Glomerular visceral epithelial cell (primary cell): ENCODE results near the gene MBOAT1.
A peak's percentile ranks its signal among the peaks of the same experiment; 100 is the strongest.

Experiments
- DNase-seq: peaks from one replicate; pipeline ENCODE4 v3.0.0-alpha.2; 2016; ENCODE audit errors: extremely low spot score

Gene MBOAT1

GRCh38 chr6:20137240-20137639 is 75.0 kb downstream of the MBOAT1 start:
- DNase-seq = no peak

DNA sequence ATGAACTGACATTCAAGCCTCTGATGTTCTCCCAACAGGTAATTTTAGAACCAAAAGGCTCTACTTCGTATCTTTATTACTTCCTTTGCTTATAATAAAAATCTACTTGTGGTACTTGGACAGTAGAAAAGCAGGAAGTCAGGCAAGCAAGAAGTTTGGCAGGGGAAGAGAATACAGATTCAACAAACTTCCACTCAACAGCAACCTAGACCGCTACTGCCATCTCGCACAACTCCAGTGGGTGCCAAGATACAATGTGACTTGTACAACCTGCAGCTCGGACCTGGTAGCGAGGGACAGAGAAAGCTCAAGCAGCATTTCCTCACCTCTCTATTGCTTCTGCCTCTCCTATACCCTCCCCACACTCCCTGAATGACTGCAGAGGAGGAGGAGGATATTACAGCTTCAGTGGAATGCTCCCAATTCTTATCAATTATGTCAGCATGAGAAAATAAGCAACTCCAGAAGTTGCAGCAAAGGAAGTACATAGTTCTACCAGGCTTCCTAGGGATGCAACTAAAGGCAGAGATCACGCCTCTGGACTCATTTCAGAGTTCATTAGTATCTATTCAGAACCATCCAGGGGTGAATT is 76.5 kb downstream of the MBOAT1 start:
- no peak for DNase-seq

- DNase-seq = no peak
Measured at GRCh38 chr6:20134613-20135012, 77.7 kb downstream of the MBOAT1 start.

- DNase-seq = no peak
Measured at GRCh38 chr6:20129290-20130088, 82.8 kb downstream of the MBOAT1 start.

- DNase-seq = no peak
Measured at GRCh38 chr6:20128018-20128417, 84.3 kb downstream of the MBOAT1 start.

DNA sequence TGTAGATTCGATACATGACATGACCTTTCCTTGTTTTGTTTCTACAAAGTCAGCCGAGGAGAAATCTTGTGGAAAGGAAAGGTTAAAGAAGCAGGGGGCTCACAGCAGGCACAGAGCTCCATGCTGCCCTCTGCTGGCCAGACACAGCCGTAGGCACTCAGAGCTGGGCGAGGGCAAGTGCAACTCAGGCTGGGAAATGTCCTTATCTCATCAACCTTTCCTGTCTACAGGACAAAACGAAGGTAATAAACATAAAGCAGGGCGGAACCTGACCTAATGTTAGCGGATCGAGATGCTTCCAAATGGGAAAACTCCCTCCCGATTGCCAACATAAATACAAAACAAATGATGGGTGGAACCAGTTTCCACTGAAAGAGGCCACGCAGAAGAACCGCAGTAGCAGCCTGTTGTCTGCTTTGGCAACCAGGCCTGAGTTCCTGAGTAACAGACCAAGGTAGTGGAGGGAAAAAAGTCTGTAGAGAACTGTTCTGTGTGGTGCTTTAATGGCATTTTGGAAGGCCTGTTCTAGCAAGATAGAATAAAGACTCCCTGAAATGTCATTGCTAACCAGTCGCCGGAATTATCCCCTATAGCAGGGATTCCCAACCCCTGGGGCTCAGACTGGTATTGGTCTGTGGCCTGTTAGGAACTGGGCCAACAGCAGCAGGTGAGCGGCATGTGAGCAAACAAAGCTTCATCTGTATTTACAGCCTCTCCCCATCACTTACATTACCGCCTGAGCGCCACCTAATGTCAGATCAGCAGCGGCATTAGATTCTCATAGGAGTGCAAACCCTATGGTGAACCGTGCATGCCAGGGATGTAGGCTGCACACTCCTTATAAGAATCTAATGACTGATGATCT is 85.2 kb downstream of the MBOAT1 start:
- peak; percentile 64 for DNase-seq

DNA sequence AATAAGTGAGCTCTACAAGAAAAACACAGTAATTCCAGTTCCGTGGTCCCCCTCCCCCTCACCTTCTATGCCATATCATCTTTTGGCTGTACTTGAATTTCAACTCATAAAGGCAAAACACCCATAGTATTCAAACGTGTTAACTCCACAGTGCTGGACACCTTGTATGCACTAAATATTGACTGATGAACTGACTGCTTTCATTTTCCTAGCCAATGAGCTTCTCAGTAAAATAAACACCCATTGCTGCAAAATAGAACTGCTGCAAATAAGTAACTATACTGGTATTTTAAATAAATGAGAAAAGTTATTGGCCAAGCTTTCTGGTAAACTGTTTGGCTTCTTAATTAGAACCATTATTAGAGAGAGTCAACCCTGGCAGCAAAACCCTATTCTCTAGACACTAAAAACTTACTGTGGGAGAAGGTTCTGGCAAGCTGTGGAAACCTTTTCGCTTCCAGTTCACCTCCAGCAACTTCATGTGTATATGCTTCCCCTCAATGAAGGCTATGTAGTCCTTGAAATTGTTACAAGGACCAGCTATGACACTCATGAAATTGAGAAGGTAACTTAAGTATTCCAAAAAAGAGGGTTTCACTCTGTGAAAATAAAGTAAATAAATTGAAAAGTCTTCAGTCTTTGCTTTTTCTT is 86.0 kb downstream of the MBOAT1 start:
- DNase-seq = no peak

- DNase-seq = no peak
Measured at GRCh38 chr6:20124545-20124944, 87.7 kb downstream of the MBOAT1 start.

GRCh38 chr6:20119485-20119884 is 92.8 kb downstream of the MBOAT1 start:
- no peak for DNase-seq

DNA sequence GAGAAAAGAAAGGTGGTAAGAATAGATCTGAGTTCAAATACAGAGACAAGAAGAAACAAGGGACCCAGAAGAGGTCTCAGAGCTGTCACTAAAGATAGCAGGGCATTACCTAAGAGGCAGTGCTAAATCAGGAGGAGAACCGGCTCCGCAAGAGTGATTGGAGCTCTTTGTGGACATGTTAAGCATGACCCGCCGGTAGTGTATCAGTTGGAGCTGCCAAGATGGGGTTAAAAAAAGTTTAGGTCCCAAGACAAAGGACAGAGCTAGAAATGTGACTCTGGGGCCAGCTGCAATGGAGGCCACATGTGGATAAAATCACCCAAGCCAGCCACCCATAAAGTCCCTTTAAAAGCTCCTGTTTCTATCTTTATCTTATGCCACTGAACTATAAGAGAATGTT is 93.4 kb downstream of the MBOAT1 start:
- no peak for DNase-seq

- peak; percentile 40 for DNase-seq
Measured at GRCh38 chr6:20117474-20117873, 94.8 kb downstream of the MBOAT1 start.

GRCh38 chr6:20116792-20117191 is 95.5 kb downstream of the MBOAT1 start:
- no peak for DNase-seq

DNA sequence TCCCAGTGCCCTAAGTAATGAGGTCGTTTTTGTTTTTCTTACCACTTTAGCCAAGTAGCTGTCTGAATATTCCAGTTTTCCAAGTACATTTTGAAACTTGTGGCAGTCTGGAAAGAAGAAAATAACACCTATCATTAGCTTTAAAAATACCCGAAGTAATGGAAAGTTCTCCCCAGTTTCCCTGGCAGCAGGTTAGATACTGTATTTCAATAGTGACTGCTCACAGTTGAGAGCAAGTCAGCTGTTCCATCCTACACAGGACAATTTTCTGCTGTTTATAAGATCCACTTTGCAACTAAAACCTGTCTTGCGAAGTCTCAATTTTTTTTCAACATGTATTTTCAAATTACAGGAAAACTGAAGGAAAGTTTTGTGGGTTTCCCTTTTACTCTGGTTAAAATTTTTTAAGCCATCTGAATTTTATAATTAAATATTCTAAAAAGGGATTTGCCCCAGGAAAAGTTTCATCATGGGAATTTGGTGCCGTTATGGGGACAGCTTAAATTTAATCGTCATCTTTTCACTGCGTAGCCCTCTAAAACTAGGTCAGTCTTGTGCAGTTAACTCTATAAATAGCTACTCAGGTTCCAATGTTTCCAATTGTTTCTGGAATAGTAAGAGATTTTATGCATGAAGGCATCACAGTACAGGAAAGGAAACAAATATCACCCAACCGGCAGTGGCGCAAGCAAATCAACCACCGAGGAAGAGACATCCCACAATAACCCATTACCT is 96.9 kb downstream of the MBOAT1 start:
- no peak for DNase-seq

DNA sequence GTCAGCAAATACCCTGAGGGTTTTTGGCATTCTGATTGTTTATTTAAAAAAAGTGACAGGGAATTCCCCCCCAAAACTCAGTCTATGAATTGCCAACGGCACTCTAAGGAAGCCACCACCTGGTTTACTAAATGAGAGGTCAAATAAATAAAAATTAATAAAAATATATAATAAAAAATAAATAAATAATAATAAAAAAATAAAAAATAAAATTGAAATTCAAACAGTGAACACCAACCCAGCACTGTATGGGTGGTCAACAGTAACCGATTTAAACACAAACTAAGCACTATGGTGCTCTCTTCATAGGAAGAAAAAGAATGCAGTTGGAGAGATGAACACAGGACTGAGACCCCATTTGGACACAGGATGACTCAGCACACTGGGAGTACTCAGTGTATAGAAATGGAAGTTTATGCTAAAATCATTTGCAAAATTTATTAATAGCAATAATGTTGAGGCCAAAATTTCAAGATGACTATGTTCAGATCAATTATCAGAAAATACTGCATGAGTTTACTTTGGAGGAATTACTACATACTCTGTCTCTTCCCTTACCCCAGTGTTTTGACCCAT is 98.5 kb downstream of the MBOAT1 start:
- DNase-seq = no peak

- no peak for DNase-seq
Measured at GRCh38 chr6:20112841-20113240, 99.4 kb downstream of the MBOAT1 start.

DNA sequence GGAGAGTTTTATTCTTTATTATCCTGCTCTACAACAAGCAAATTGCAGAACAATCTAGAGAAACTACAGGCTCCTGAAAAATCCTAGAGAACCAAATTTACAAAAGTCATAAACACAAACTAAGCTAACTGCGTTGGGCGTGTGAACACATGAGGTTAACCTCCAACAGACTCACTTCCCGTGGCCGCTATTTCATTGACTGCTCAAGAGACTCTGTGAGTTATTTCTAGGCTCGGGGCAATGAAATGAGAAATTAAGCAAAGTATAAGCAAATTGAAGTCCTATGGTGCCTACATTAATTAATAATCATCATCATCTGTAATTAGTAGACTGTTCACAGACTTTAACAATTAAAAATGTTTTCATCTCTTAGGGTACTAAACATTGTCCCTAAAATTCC is 100.0 kb downstream of the MBOAT1 start:
- no peak for DNase-seq

GRCh38 chr6:20110478-20110877 is 101.8 kb downstream of the MBOAT1 start:
- DNase-seq = no peak

GRCh38 chr6:20109526-20109925 is 102.7 kb downstream of the MBOAT1 start:
- DNase-seq = no peak

DNA sequence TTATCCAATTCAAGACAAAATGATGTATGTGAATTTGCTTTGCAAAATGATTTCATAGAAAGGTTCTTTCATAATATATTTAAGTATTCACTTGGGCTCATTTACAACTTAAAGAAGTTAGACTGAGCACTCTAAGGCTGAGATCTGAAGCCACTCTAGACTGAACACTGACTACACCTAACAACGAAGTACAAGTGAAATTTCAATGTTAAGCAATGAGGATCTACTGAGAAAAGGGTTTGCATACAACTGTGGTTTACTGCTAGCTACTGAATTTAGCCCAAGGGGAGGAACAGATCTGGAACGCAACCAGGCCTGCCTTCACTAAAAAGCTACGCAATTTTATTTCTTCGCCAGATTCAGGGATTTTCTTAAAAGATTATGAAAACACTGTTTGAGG is 106.4 kb downstream of the MBOAT1 start:
- no peak for DNase-seq

GRCh38 chr6:20104696-20105095 is 107.6 kb downstream of the MBOAT1 start:
- DNase-seq = no peak
